Activated T-cell treated with anti-CD3 and anti-CD28 coated beads for 4 hours (primary cell): ENCODE data around the gene TMEM225B.
A peak's percentile ranks its signal among the peaks of the same experiment; 100 is the strongest.
"Not testable (repeated sequence)": the region's sequence is repeated elsewhere in the genome, so short reads cannot be mapped to it uniquely, and the experiment has no call there.

ENCODE experiments used
- DNase-seq: peaks from one replicate; pipeline ENCODE4 v3.0.0-alpha.2; 2020

The TMEM225B gene

GRCh38 chr7:99597762-99598501, at the start of gene TMEM225B:
TMEM225B (plus strand) TSS chr7:99598267; CDS start chr7:99604389, 6,122 bp downstream.
- no peak for DNase-seq

GRCh38 chr7:99549545-99549944, 48.5 kb upstream of the TMEM225B start:
- DNase-seq, result not testable (repeated sequence)

- no peak for DNase-seq
Measured at GRCh38 chr7:99551334-99551733, 46.7 kb upstream of the TMEM225B start.

- peak; percentile 77 for DNase-seq
Measured at GRCh38 chr7:99551767-99552463, 46.2 kb upstream of the TMEM225B start, which contains the start of gene FAM200A. FAM200A (minus strand) TSS chr7:99552114; CDS start chr7:99548407, 3,707 bp downstream.

GRCh38 chr7:99553039-99553438, 45.0 kb upstream of the TMEM225B start:
- no peak for DNase-seq

- DNase-seq, result no peak
Measured at GRCh38 chr7:99554939-99555338, 43.1 kb upstream of the TMEM225B start.

- DNase-seq, result no peak
Measured at GRCh38 chr7:99557196-99557607, 40.9 kb upstream of the TMEM225B start.

- DNase-seq, result no peak
Measured at GRCh38 chr7:99557940-99558305, 40.1 kb upstream of the TMEM225B start.

- peak; percentile 81 for DNase-seq
Measured at GRCh38 chr7:99558306-99559174, 39.5 kb upstream of the TMEM225B start, which contains the start of gene ZNF655. ZNF655 (plus strand) TSS chr7:99558642; CDS start chr7:99560560, 1,918 bp downstream.

GRCh38 chr7:99559175-99559915, 38.7 kb upstream of the TMEM225B start:
- DNase-seq, result no peak

GRCh38 chr7:99560834-99561736, 37.0 kb upstream of the TMEM225B start:
- DNase-seq, result no peak

GRCh38 chr7:99561737-99562051, 36.4 kb upstream of the TMEM225B start:
- no peak for DNase-seq

GRCh38 chr7:99562114-99562784, 35.8 kb upstream of the TMEM225B start:
- DNase-seq, result no peak

GRCh38 chr7:99562832-99563231, 35.2 kb upstream of the TMEM225B start:
- peak; percentile 33 for DNase-seq

- no peak for DNase-seq
Measured at GRCh38 chr7:99563650-99564049, 34.4 kb upstream of the TMEM225B start.

- not testable (repeated sequence) for DNase-seq
Measured at GRCh38 chr7:99568770-99569169, 29.3 kb upstream of the TMEM225B start.

- no peak for DNase-seq
Measured at GRCh38 chr7:99571768-99572167, 26.3 kb upstream of the TMEM225B start.

- DNase-seq, result no peak
Measured at GRCh38 chr7:99573257-99573656, 24.8 kb upstream of the TMEM225B start.

GRCh38 chr7:99576251-99576650, 21.8 kb upstream of the TMEM225B start:
- no peak for DNase-seq

- no peak for DNase-seq
Measured at GRCh38 chr7:99579281-99579955, 18.6 kb upstream of the TMEM225B start.
